Cortex of kidney (tissue), 1 donor: Measurements from ENCODE around the gene NF2.

ENCODE experiments used
- DNase-seq: peaks from one replicate; lab custom pipeline; 2025; lab: John Stamatoyannopoulos, UW

The NF2 gene

DNA sequence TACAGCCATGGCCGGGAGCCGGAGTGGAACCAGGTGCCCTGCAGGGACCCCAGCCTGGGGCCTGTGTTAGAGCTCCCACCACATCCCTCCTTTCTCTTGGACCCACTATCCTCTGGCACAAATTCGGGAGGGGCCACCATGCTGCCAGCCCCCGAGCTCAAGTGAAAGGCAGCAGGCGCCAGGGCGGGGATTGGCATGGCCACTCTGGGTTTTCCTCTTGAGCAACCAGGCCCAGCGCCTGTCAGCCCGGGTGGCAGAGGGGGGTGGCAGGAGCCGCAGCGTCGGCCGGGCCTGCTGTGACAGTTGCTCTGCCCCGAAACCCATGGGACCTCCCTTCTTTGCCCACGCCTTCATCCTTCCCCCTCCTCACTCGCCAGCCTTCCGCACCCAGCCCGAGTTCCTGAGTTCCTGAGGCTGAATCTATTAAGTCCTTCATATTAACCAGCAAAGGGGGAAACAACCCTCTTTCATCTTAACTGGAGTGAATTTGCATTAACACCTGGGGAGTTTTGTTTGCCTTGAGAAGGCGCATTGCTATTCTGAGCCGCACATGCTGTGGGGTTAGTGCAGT, 99.6 kb downstream of the NF2 start:
- DNase-seq, result no peak

GRCh38 chr22:29703569-29704195, 100.2 kb downstream of the NF2 start:
- DNase-seq, result no peak

GRCh38 chr22:29704528-29705285, 101.3 kb downstream of the NF2 start:
- no peak for DNase-seq

DNA sequence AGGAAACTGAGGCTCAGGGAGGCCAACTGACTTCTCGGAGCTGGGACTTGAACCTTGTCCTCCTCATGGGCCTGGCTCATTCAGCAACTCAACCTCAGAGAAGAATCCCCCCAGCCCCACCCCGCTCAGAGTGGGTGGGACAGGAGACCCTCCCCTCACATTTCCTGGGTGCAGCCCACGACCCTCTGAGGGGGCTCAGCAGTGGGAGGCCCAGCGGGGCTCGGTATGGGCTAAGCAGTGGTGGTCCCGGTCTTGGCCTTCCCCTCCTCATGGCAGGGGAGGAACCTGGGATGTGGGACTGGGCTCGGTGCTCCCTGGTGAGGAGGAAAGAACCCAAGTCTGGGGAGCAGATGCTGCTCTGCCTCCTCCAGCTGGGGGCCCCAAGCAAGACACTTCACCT, 102.2 kb downstream of the NF2 start:
- DNase-seq, result no peak

DNA sequence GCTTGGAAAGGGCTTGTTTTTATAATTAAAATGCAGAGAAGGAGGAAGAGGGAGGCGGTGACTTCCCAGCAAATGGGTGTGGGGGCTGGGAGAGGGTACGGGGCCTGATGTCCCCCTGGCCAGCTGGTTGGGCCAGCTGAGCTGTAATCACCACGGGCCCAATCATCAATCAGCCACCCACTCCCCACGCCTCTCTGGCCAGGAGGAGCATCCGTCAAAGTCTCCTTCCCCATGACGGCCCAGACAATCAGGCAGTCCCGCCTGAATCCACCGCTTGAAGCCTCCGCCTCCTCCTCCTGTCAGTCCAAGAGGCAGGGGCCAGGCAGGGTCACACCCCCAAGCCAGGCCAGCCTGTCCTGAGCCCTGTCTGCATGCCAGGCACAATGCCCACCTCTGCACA, 103.1 kb downstream of the NF2 start:
- no peak for DNase-seq

DNA sequence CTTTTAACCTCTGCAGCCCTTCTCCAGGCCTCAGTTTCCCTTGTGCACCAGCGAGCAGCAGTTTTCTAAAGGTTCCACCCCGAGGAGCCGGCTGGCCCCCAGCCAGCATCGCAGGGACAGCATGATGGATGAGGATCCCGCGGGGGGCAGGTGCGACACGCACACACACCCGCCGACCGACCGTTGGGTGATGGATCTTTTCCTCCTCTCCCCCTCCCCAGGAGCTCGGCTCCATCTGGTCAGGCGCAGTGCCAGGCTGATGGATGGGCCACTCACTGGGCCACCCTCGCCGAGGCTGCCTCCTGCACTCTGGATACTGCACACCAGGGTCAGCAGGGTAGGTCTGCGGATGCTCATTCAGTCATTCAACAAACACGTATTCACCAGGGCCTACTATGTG, 103.6 kb downstream of the NF2 start:
- DNase-seq, result no peak

DNA sequence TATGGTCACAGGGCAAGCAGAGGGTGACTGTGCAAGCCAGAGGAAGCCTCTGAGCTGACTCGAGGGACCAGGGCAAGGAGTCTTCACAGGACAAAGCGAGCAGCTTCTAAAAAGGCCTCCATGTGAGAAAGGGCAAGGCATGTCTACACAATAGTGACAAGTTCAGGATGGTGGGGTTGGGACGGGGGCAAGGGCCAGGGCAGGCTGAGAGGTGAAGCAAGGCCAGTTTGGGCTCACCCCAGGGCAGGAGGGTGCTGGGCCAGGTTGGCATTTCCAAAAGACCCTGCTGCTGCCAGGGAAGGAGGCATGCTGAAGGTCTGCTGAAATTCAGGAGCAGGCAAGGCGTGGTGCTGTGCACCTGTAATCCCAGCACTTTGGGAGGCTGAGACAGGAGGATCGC, 104.0 kb downstream of the NF2 start:
- DNase-seq, result no peak

- no peak for DNase-seq
These were observed 106.8 kb downstream of the NF2 start for GRCh38 chr22:29710193-29710592.

DNA sequence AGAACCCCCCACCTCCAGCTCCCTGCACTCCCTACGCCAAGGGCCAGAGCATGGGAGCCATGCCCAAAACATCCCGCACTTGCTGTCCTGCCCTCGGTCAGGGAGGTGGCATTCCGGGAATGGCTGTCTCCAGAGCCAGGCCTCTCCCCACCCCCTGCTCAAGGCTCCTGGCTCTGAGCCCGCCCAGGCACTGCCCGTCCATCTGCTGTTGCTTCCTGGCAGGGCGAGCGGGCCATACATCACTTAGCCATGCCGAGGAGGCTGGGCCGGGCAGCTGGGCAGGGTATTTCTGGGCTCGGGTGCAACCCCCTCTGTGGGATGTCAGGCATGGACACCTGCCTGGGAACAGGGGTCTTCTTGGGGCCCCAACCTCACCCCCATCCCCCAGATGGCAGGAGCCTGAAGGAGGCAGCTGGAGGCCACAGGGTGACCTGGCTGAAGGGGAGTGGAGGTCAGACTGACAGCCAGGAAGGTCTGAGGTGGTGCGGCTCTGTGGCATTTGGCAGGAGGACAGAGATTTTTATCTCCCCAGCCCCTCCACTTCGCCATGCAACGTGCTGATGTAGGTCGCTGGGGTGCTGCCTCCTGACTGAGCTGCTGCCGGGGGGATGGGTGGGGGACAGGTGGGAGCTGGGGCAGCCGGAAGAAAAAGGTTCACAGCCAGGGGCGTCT, 107.6 kb downstream of the NF2 start:
- no peak for DNase-seq

DNA sequence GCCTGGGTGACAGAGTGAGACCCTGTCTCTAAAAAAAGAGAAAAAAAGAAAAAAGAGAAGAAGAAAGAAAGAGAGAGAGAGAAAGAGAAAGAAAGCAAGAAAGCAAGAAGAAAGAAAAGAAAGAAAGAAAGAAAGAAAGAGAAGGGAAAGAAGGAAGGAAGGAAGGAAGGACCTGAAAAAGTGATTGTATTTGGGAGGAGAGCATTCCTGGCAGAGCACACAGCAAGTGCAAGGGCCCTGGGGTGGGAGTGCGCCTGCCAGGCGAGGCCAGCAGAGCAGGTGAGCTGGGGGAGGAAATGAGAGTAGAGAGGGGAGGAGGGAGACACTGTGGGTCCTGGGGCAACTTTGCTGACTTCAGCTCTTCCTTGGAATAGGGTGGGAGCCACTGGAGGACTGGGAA, 108.7 kb downstream of the NF2 start:
- DNase-seq, result no peak

DNA sequence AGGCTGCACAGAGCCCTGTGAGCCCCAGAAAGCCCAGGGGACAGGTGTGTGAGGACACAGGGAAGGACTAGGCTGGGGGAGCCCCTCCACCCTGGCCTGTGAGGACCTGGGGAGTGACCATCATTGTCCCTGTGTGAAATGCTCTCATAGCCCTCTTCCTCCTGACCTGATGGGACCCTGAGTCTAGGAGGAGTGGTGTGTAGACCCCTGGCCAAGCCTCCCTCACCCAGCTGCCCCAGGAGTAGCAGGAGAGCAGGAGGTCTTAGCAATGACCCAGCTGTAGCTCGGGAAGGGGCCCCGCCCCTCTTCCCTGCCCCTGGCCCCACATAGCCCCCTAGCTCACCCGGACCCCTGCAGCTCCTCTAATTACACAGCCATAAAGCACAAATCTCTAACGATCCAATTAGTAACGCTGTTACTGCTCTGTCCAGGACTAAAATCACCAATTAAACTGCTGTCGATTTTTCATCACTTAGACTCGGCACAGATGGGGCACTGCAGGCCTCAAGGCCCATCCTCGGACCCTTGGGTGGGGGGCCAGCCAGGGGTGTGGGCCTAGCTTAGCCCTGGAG, 109.8 kb downstream of the NF2 start:
- DNase-seq, result no peak

GRCh38 chr22:29715240-29715639, 111.8 kb downstream of the NF2 start:
- DNase-seq, result no peak

DNA sequence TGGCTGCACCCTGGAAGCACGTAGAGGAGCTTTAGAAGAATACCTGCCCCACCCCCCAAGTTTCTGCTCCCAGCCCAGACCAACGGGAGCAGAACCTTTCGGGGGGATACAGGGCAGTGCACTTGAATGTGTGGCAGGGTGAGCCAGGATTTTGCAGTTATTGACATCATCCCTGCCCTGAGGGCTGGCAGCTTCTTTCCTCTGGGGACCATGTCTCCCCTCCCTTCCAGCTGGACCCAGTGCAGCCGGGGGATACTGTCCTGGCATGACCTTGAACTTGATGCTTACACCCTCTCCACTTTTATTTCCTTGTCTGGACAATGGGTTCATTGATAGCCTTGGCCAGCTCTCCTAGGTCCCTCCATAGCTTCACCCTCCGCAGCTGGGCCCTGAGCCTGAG, 112.3 kb downstream of the NF2 start:
- DNase-seq, result no peak

DNA sequence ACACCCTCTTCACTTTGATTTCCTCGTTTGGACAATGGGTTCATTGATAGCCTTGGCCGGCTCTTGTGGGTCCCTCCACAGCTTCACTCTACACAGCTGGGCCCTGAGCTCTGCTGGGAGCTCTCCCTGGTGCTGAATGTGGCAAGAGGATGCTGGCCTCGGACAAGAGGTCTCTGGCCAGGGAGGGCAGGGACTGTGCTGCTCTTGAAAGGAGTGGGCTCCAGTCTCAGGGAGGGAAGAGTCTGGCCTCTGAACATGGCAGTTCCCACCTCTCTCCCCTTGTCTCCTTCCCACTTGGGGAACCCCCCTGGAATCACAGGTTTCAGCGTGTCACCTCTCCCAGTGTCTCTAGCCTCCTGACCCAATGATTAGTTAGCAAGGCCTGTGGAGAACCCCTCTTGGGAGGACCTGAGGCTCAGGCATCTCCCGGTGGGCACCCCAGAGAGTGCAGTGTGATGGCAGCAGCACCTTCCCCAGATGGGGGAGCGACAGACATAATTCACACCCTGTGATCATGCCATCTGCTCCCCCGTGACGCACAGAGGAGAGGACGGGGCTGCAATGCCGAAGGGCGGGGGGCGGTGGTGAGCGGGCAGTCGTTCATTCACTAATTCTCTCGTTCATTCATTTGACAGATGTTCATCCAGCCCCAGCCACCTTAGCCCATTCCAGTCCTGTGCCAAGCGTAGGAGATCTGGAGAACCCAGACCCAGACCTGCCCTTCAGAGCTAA, 113.5 kb downstream of the NF2 start:
- no peak for DNase-seq

DNA sequence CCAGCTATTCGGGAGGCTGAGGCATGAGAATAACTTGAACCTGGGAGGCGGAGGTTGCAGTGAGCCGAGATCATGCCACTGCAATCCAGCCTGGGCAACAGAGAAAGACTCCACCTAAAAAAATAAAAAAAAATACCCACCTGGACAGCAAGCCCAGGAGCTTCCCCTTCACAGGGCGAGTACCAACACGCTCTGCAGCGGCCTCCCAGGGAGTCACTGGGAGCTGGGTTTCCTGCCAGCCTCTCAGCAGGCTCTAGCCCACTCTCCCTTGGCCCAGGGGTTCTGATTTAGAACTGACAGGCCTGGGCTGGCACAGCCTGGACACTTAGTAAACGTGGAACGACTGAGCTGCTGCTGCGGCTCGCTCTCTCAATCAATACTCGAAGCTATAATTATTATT, 114.4 kb downstream of the NF2 start:
- DNase-seq, result no peak

DNA sequence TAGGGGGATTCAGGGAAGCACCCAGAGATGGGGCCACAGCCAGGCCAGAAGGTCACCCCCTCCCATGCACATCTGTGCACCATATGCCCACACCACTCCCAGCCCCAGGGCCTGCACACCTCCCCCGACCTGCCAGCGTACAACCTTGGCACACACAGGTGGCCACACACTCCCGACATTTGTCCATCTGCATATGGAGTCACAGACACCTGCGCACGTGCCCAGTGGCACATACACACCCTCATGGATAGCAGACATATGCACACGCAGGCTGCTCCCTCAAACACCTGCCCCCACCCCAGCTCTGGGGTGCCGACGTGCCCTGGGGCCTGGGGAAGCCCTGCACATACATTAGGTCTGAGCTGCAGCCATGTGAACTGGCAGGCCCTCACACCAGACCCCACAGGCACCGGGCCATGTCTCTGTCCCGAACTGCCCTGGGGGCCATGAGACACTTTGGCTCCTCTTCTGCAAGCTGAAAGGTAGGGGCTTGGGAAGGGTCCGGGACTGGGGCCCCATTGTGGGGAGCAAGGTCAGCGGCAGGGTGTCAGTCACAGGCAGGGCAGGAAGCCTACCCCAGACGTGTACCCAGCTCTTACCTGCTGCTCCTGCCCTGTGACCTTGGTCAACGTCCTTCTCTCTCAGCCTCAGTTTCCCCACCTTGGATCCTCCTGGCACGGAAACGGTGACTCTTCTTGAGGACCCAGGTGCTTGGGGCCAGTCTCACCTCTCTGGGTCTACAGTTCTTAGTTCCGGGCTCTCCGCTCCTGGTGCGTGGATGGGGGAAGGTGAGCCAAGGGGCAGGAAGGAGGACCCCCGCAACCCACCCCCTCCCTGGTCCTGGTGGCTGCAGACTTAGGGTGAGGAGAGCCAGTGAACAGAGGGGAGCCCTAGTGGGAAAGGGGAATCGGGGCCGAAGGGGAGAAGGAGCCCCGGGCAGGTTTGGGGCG, 115.8 kb downstream of the NF2 start:
- no peak for DNase-seq

- DNase-seq, result no peak
These were observed 116.6 kb downstream of the NF2 start, which contains the start of gene CABP7 for GRCh38 chr22:29719899-29720645. CABP7 (plus strand) TSS chr22:29720003; CDS start chr22:29720425, 422 bp downstream.

DNA sequence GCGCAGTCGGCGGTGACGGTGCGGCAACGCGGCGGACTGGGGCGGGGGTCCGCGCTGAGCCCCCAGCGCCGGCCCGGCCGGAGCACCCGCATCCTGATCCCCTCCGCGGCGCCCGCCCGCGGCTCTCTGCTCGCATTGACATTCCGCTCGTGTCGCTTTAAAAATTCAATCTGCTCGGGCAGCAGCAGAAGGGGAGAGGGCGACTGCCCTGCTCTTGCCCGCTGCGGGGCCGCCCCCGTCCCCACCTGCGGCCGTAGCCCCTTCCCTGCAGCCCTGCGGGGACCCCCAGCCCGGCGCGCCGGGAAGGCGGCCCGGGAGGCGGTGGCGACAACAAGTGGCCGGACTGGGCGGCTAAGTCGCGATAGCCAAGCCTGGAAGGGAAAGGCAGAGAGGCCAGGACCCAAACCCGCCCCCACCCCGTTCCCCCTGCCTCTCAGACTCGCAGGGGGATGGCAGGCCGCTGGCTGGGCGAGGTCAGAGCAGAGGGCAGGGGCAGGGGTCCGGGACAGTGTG, 117.4 kb downstream of the NF2 start:
- no peak for DNase-seq

GRCh38 chr22:29722151-29722550, 118.7 kb downstream of the NF2 start:
- no peak for DNase-seq

GRCh38 chr22:29722587-29722986, 119.2 kb downstream of the NF2 start:
- no peak for DNase-seq
